Measurements from ENCODE around the gene COQ9.

- TF ChIP-seq POLR2A (IDR thresholded peaks at IDR 0.05) = no peak
- TF ChIP-seq, protein P1, sequence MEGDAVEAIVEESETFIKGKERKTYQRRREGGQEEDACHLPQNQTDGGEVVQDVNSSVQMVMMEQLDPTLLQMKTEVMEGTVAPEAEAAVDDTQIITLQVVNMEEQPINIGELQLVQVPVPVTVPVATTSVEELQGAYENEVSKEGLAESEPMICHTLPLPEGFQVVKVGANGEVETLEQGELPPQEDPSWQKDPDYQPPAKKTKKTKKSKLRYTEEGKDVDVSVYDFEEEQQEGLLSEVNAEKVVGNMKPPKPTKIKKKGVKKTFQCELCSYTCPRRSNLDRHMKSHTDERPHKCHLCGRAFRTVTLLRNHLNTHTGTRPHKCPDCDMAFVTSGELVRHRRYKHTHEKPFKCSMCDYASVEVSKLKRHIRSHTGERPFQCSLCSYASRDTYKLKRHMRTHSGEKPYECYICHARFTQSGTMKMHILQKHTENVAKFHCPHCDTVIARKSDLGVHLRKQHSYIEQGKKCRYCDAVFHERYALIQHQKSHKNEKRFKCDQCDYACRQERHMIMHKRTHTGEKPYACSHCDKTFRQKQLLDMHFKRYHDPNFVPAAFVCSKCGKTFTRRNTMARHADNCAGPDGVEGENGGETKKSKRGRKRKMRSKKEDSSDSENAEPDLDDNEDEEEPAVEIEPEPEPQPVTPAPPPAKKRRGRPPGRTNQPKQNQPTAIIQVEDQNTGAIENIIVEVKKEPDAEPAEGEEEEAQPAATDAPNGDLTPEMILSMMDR (IDR thresholded peaks at IDR 0.05) = no peak
These were observed 17.2 kb downstream of the COQ9 start for GRCh38 chr16:57464523-57464922.

All from thyroid gland (tissue), 4 donors.